Measurements from ENCODE around the gene DMRT2. TPM values are rescaled to one million over a fixed set of nuclear protein-coding genes. Genes with fewer than 3 reads are reported as not detected.

The DMRT2 gene
- total and polyA plus RNA-seq, 2 experiments from 2014 or later: 0.19 TPM; not detected in 1

- in situ Hi-C loops (cut with MboI): no loop called here
- no peak for DNase-seq
- H3K9ac ChIP-seq: no peak overlapping the region
Measured at GRCh38 chr9:1053986-1054425, 3.8 kb downstream of the DMRT2 start.

GRCh38 chr9:1055166-1055565, 5.0 kb downstream of the DMRT2 start:
- no peaks in the 10 kb centered on the region for H3K36me3 ChIP-seq (ENCODE audit: low read depth)
- H2AFZ ChIP-seq: no peak overlapping the region
- in situ Hi-C loops (cut with MboI): no loop called here
- TF ChIP-seq EZH2phosphoT487 (IDR thresholded peaks at IDR 0.05; ENCODE audit: insufficient read depth, low read depth): no peak
- no peak for TF ChIP-seq EZH2 (IDR thresholded peaks at IDR 0.05; ENCODE audit: insufficient read depth, poor library complexity, severe bottlenecking)
- no peak overlapping the region for H3K4me3 ChIP-seq
- no peak overlapping the region for H3K4me2 ChIP-seq (ENCODE audit: unreplicated experiment)
- no peaks in the 10 kb centered on the region for H3K9me2 ChIP-seq (ENCODE audit: insufficient read depth)
- H3K9ac ChIP-seq: no peak overlapping the region
- no peak for DNase-seq
- no peaks in the 10 kb centered on the region for H3K79me2 ChIP-seq (ENCODE audit: insufficient read depth)
- H3F3A ChIP-seq (ENCODE audit: insufficient read depth): no peaks in the 10 kb centered on the region
- WGBS, 2 experiments (ENCODE audit: low coverage in 1 of 2, low lambda C conversion rate in 2 of 2, missing lambda C conversion rate in 2 of 2): 71 to 79% methylated on average over 5 of the region's 5 CpGs
- 0 out of 2 replicates have a peak, but pooled peaks cover 3% of the 10 kb centered on the region for H3K27me3 ChIP-seq (replicated peaks; ENCODE audit: insufficient read depth)
- no peaks in the 10 kb centered on the region for H3K4me1 ChIP-seq (ENCODE audit: insufficient read depth)
- no peaks in the 10 kb centered on the region for H3K9me3 ChIP-seq (ENCODE audit: low read depth)
- H3K27ac ChIP-seq: no peak overlapping the region
- H4K20me1 ChIP-seq (ENCODE audit: insufficient read depth): no peaks in the 10 kb centered on the region

More at GRCh38 chr9:1053986-1054425, 3.8 kb downstream of the DMRT2 start:
- WGBS, 2 experiments (ENCODE audit: low coverage in 1 of 2, low lambda C conversion rate in 2 of 2, missing lambda C conversion rate in 2 of 2): 87 to 88% methylated on average over 10 of the region's 10 CpGs
- Histone ChIP-seq H3K4me2 (ENCODE audit: unreplicated experiment) (no peak overlapping the region), H4K20me1 (ENCODE audit: insufficient read depth) (no peaks in the 10 kb centered on the region), H3K27ac (no peak overlapping the region), H3K4me1 (ENCODE audit: insufficient read depth) (no peaks in the 10 kb centered on the region), H3K9me2 (ENCODE audit: insufficient read depth) (no peaks in the 10 kb centered on the region), H3K4me3 (no peak overlapping the region), H3F3A (ENCODE audit: insufficient read depth) (no peaks in the 10 kb centered on the region), H3K36me3 (ENCODE audit: low read depth) (no peaks in the 10 kb centered on the region), H2AFZ (no peak overlapping the region), H3K9me3 (ENCODE audit: low read depth) (no peaks in the 10 kb centered on the region), H3K27me3 (replicated peaks; ENCODE audit: insufficient read depth) (0 out of 2 replicates have a peak, but pooled peaks cover 3% of the 10 kb centered on the region), H3K79me2 (ENCODE audit: insufficient read depth) (no peaks in the 10 kb centered on the region)
- TF ChIP-seq EZH2 (IDR thresholded peaks at IDR 0.05; ENCODE audit: insufficient read depth, poor library complexity, severe bottlenecking): no peak
- TF ChIP-seq EZH2phosphoT487 (IDR thresholded peaks at IDR 0.05; ENCODE audit: insufficient read depth, low read depth): no peak

DNA sequence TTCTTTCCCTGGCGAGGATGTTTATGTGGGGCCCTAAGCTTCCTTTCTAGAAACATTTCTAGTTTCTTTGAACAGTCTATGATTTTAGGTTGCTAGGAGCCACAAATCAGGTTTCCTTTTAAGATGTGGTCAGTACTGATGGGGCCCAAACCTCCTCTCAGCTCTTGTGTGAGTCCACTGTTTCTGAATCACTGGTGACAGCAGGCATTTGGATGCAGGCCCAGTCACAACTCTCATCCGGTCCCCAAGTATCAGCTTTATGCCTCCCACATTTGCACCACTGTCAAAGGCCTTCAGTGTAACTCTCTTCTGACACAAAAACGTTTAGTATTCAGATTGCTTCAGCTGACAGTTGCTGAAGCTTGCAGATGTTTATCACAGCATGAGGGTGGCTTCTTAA, 7.8 kb downstream of the DMRT2 start:
- TF ChIP-seq EZH2 (IDR thresholded peaks at IDR 0.05; ENCODE audit: insufficient read depth, poor library complexity, severe bottlenecking): no peak
- no peak for TF ChIP-seq EZH2phosphoT487 (IDR thresholded peaks at IDR 0.05; ENCODE audit: insufficient read depth, low read depth)
- Histone ChIP-seq H3K9me2 (ENCODE audit: insufficient read depth) (no peaks in the 10 kb centered on the region), H3K4me3 (no peak overlapping the region), H3F3A (ENCODE audit: insufficient read depth) (no peaks in the 10 kb centered on the region), H3K79me2 (ENCODE audit: insufficient read depth) (no peaks in the 10 kb centered on the region), H3K4me2 (ENCODE audit: unreplicated experiment) (no peak overlapping the region), H3K36me3 (ENCODE audit: low read depth) (no peaks in the 10 kb centered on the region), H3K27ac (no peak overlapping the region), H3K9me3 (ENCODE audit: low read depth) (no peaks in the 10 kb centered on the region), H3K4me1 (ENCODE audit: insufficient read depth) (no peaks in the 10 kb centered on the region), H4K20me1 (ENCODE audit: insufficient read depth) (no peaks in the 10 kb centered on the region), H3K9ac (no peak overlapping the region), H3K27me3 (replicated peaks; ENCODE audit: insufficient read depth) (no peaks in the 10 kb centered on the region), H2AFZ (no peak overlapping the region)
- peak; percentile 26 for DNase-seq
- 17 to 26% methylated on average over 3 of the region's 3 CpGs for WGBS, 2 experiments (ENCODE audit: low coverage in 1 of 2, low lambda C conversion rate in 2 of 2, missing lambda C conversion rate in 2 of 2)
- in situ Hi-C loops (cut with MboI): no loop called here

DNA sequence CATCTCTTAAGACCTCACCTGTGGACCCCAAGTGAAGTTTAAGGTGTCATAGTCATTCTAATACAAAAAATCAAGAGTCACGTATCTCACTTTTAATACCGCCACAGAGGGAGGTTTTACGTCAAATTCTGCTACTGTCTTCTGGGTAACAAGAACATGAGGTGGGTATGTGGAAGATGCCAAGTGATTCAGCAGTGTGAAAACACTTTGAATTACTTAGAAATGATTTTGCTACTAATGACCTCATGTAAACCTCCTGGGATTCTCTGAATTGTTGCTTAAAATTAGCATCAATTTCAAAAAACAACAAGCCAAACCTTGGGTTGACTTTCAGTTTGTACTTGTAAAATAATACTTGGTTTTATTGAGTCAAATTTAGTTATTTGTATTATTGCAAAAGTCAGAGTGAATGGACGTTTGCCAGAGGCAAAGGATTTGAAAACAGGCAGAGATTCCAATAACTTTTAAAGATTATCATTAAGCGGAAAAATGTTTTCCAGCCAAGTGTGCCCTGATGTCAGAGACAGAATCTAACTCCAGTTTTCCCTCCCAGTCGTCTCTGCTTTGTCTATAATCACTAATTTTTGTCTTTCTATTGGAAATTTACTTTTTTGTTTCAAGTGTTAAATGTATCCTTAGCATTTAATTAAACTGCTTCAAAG, 8.8 kb downstream of the DMRT2 start:
- no peaks in the 10 kb centered on the region for H3K27me3 ChIP-seq (replicated peaks; ENCODE audit: insufficient read depth)
- TF ChIP-seq EZH2phosphoT487 (IDR thresholded peaks at IDR 0.05; ENCODE audit: insufficient read depth, low read depth) (no peak), EZH2 (IDR thresholded peaks at IDR 0.05; ENCODE audit: insufficient read depth, poor library complexity, severe bottlenecking) (no peak)
- in situ Hi-C loops (cut with MboI): no loop called here
- no peak overlapping the region for H3K4me2 ChIP-seq (ENCODE audit: unreplicated experiment)
- no peaks in the 10 kb centered on the region for H3K9me2 ChIP-seq (ENCODE audit: insufficient read depth)
- 32 to 34% methylated on average over 6 of the region's 6 CpGs for WGBS, 2 experiments (ENCODE audit: low coverage in 1 of 2, low lambda C conversion rate in 2 of 2, missing lambda C conversion rate in 2 of 2)
- H3K4me1 ChIP-seq (ENCODE audit: insufficient read depth): no peaks in the 10 kb centered on the region
- H2AFZ ChIP-seq: no peak overlapping the region
- H3K36me3 ChIP-seq (ENCODE audit: low read depth): no peaks in the 10 kb centered on the region
- no peaks in the 10 kb centered on the region for H3F3A ChIP-seq (ENCODE audit: insufficient read depth)
- H3K9me3 ChIP-seq (ENCODE audit: low read depth): no peaks in the 10 kb centered on the region
- no peaks in the 10 kb centered on the region for H4K20me1 ChIP-seq (ENCODE audit: insufficient read depth)
- no peak overlapping the region for H3K27ac ChIP-seq
- H3K9ac ChIP-seq: no peak overlapping the region
- H3K4me3 ChIP-seq: no peak overlapping the region
- peak; percentile 37 for DNase-seq
- no peaks in the 10 kb centered on the region for H3K79me2 ChIP-seq (ENCODE audit: insufficient read depth)
